Activated T-helper 2 cell treated with anti-CD3 and anti-CD28 coated beads, Interferon-gamma antibody, Interleukin-2, Interleukin-4, amounts not matched to agents 10 μg/mL and 5 μg/mL and 100 μg/mL, durations not matched to agents 14 hours and 24 hours and 36 hours (primary cell): ENCODE results near the gene CAMK2B. TPM values are rescaled to one million over a fixed set of nuclear protein-coding genes. Genes with fewer than 3 reads are reported as not detected.

Source experiments
- DNase-seq: peaks from one replicate; pipeline ENCODE4 v3.0.0; 2021; ENCODE audit warnings: low spot score
- H3K27ac Mint-ChIP-seq: one replicate; pipeline ENCODE4 v1.8.0; 2021; ENCODE audit warnings: mixed read lengths
- H3K27me3 Mint-ChIP-seq: one replicate; pipeline ENCODE4 v1.8.0; 2021; ENCODE audit warnings: low read depth, mixed read lengths
- H3K36me3 Mint-ChIP-seq: one replicate; pipeline ENCODE4 v1.8.0; 2021; ENCODE audit warnings: low read depth, mixed read lengths
- H3K4me1 Mint-ChIP-seq: one replicate; pipeline ENCODE4 v1.8.0; 2021; ENCODE audit warnings: low read depth, mixed read lengths
- H3K4me3 Mint-ChIP-seq: one replicate; pipeline ENCODE4 v1.8.0; 2021; ENCODE audit warnings: low read depth, mild to moderate bottlenecking, moderate library complexity, mixed read lengths
- H3K9me3 Mint-ChIP-seq: one replicate; pipeline ENCODE4 v1.8.0; 2021; ENCODE audit warnings: mixed read lengths
- intact Hi-C: fragments of 100-400 bp; cut with micrococcal nuclease; formaldehyde crosslinking; loops from one replicate; pipeline ENCODE4 v1.15.1; 2023
- total RNA-seq: library from RNA; stranded (reverse); gene quantifications from 2 replicates; pipeline ENCODE4 v1.2.3, GENCODE V29; 2022

CAMK2B gene
- total RNA-seq, 1 donor from 2014 or later: 1.9 TPM

GRCh38 chr7:44257618-44258422, 67.6 kb downstream of the CAMK2B start:
- no peaks in the 10 kb centered on the region for H3K36me3 Mint-ChIP-seq
- H3K27me3 Mint-ChIP-seq: no peaks in the 10 kb centered on the region
- H3K27ac Mint-ChIP-seq: peak overlapping the region; percentile 61
- peak; percentile 64 for DNase-seq
- peak overlapping the region; percentile 9 for H3K4me3 Mint-ChIP-seq
- peaks cover 5% of the 10 kb centered on the region for H3K9me3 Mint-ChIP-seq
- H3K4me1 Mint-ChIP-seq: peaks cover 30% of the 10 kb centered on the region
- intact Hi-C loops: loop anchor here (1.0 to 5.0 kb wide), 4 partner anchors 17 to 323 kb away; partner anchors contain the start of gene POLM

DNA sequence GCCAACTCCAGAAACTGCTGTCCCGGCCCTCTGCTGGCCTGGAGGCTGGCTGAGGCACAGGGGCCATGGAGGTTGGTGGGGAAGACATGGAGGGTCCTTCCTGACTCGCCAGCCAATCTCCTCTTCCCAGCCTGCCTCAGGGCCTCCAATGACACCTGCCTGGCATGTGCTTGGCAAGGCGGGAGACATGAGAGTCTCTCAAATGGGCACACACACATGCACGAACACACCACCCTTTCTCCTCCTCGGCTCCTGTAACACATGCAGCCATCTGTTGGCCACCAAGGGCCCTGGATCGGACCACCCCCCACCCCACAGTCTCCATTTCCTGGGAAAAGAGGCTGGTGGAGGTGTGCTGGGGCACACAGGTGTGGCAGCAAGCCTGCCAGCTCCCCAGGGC, 68.2 kb downstream of the CAMK2B start:
- Mint-ChIP-seq H3K9me3 (peaks cover 5% of the 10 kb centered on the region), H3K36me3 (no peaks in the 10 kb centered on the region), H3K4me3 (no peak overlapping the region), H3K4me1 (peaks cover 30% of the 10 kb centered on the region), H3K27me3 (no peaks in the 10 kb centered on the region), H3K27ac (peak overlapping the region; percentile 61)
- DNase-seq: no peak
- intact Hi-C loops: loop anchor here (5.0 kb wide), 1 partner anchor 205 kb away; no protein-coding TSS in a partner anchor

DNA sequence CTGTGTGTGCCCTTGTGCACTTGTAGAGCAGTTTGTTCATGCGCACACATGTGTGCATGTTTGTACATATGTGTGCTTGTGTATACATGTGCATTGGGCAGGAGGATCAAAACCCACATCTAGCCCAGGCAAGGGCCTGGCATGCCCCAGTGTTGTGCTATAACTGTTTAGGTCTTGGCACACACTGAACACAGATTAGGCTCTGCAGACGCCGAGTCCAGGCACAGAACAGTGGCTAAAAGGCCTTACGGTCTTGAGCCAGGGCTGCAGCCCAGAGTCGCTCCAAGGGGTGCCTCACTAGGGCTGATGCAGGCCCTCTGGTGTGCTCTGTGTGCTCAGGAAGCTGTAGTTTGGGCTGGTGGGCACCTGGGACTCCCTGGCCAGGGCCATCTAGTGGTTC, 68.9 kb downstream of the CAMK2B start:
- Mint-ChIP-seq H3K4me3 (no peak overlapping the region), H3K4me1 (peaks cover 30% of the 10 kb centered on the region), H3K9me3 (peaks cover 5% of the 10 kb centered on the region), H3K36me3 (no peaks in the 10 kb centered on the region), H3K27me3 (no peaks in the 10 kb centered on the region), H3K27ac (no peak overlapping the region)
- intact Hi-C loops: loop anchor here (5.0 kb wide), 1 partner anchor 206 kb away; no protein-coding TSS in a partner anchor
- no peak for DNase-seq

- no peak for DNase-seq
- H3K4me1 Mint-ChIP-seq: no peaks in the 10 kb centered on the region
- intact Hi-C loops: no loop called here
- no peaks in the 10 kb centered on the region for H3K36me3 Mint-ChIP-seq
- H3K9me3 Mint-ChIP-seq: peaks cover 5% of the 10 kb centered on the region
- no peak overlapping the region for H3K4me3 Mint-ChIP-seq
- H3K27me3 Mint-ChIP-seq: no peaks in the 10 kb centered on the region
- no peak overlapping the region for H3K27ac Mint-ChIP-seq
These were observed 73.5 kb downstream of the CAMK2B start for GRCh38 chr7:44251881-44252280.

GRCh38 chr7:44251269-44251668, 74.1 kb downstream of the CAMK2B start:
- Mint-ChIP-seq H3K27me3 (no peaks in the 10 kb centered on the region), H3K36me3 (no peaks in the 10 kb centered on the region), H3K4me1 (no peaks in the 10 kb centered on the region), H3K9me3 (peaks cover 5% of the 10 kb centered on the region), H3K4me3 (no peak overlapping the region), H3K27ac (no peak overlapping the region)
- DNase-seq: no peak
- intact Hi-C loops: no loop called here

DNA sequence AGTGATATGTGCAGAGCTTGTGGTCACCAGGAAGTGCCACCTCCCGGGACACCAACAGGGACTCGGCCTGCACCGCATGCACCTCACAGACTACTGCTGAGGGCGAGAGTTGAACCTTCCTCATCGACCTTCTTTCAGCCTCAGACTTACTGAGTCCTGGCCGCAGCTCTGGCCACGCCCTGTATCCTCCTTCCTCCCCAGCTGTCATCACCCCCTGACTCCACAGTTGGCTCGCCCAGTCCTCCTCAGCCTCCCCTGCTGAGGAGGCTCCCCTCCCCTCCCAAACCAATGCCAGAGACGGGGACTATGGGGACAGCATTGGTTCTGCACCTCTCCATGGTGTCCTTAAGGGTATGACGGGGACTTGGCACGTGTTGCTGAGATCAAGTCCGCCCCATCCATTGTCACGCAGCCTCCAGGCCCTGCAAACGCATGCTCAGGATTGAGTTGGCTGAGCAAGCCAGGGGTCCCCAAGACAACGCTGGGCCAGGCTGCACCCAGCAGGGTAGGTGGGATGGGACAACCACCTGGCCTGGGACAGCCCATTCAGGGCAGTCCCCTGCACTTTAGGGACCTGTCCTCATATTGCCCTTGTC, 75.7 kb downstream of the CAMK2B start:
- Mint-ChIP-seq H3K4me1 (no peaks in the 10 kb centered on the region), H3K27ac (no peak overlapping the region), H3K36me3 (no peaks in the 10 kb centered on the region), H3K27me3 (no peaks in the 10 kb centered on the region), H3K4me3 (no peak overlapping the region), H3K9me3 (peaks cover 2% of the 10 kb centered on the region)
- intact Hi-C loops: no loop called here
- DNase-seq: no peak

DNA sequence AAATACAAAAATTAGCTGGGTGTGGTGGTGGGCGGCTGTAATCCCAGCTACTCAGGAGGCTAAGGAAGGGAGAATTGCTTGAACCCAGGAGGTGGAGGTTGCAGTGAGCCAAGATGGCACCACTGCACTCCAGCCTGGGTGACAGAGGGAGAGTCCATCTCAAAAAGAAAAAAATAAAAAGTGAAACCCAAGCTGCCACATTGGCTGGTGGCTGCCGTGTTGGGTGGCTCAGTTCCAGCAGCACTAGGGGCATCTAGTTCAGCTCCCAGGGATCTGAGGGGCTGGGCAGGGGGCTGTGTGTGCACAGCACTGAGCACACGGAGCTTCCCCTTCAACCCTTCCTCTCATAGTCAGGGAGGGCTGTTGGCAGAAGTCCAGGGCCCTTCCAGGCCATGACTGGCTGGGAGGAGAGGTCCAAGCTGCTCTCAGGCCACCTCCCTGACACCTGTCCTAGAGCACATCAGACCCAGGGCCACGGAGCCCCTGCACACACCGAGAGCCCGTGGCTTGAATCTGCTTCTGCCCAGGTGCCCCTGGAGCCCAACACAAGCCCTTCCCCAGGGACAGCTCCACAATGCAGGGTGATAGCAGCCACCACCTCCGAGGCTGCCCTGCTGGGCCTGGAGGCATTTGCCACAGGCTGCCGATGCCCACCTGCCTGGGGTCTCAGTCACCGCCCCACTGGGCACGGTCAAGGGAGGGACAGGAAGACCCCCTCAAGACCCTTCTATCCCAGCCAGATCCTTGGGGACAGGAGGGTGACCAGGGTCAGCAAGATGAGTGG, 77.3 kb downstream of the CAMK2B start:
- Mint-ChIP-seq H3K27ac (no peak overlapping the region), H3K27me3 (no peaks in the 10 kb centered on the region), H3K4me3 (no peak overlapping the region), H3K9me3 (no peaks in the 10 kb centered on the region), H3K4me1 (no peaks in the 10 kb centered on the region), H3K36me3 (no peaks in the 10 kb centered on the region)
- intact Hi-C loops: no loop called here
- DNase-seq: no peak

GRCh38 chr7:44246396-44247113, 78.8 kb downstream of the CAMK2B start:
- Mint-ChIP-seq H3K27ac (no peak overlapping the region), H3K4me3 (no peak overlapping the region), H3K36me3 (no peaks in the 10 kb centered on the region), H3K9me3 (no peaks in the 10 kb centered on the region), H3K4me1 (no peaks in the 10 kb centered on the region), H3K27me3 (no peaks in the 10 kb centered on the region)
- no peak for DNase-seq
- intact Hi-C loops: no loop called here

GRCh38 chr7:44244282-44244681, 81.1 kb downstream of the CAMK2B start:
- Mint-ChIP-seq H3K36me3 (no peaks in the 10 kb centered on the region), H3K27me3 (no peaks in the 10 kb centered on the region), H3K27ac (no peak overlapping the region), H3K9me3 (no peaks in the 10 kb centered on the region), H3K4me1 (peaks cover 4% of the 10 kb centered on the region), H3K4me3 (no peak overlapping the region)
- peak; percentile 14 for DNase-seq
- intact Hi-C loops: no loop called here

DNA sequence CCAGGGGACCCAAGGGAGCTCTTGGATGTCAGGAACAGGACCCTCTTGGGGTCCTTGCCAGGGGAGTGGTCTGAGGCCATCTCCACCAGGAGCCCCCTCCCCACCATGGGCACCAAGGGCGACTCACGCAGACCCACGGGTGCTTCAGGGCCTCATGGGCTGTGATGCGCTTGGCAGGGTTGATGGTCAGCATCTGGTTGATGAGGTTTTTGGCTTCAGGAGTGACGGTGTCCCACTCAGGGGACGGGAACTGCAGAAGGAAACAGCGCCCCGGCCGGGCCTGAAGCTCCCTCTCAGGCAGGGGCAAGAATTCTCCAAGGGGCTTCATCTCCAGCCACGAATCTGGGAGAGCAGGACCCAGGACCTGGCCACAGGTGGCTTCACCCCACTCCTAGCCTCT, 83.3 kb downstream of the CAMK2B start:
- intact Hi-C loops: no loop called here
- peaks cover 4% of the 10 kb centered on the region for H3K4me1 Mint-ChIP-seq
- no peak overlapping the region for H3K27ac Mint-ChIP-seq
- no peak for DNase-seq
- H3K36me3 Mint-ChIP-seq: no peaks in the 10 kb centered on the region
- no peaks in the 10 kb centered on the region for H3K27me3 Mint-ChIP-seq
- no peak overlapping the region for H3K4me3 Mint-ChIP-seq
- no peaks in the 10 kb centered on the region for H3K9me3 Mint-ChIP-seq

GRCh38 chr7:44240983-44241510, 84.3 kb downstream of the CAMK2B start:
- no peak overlapping the region for H3K4me3 Mint-ChIP-seq
- H3K9me3 Mint-ChIP-seq: no peaks in the 10 kb centered on the region
- DNase-seq: peak; percentile 54
- peaks cover 4% of the 10 kb centered on the region for H3K4me1 Mint-ChIP-seq
- no peaks in the 10 kb centered on the region for H3K27me3 Mint-ChIP-seq
- intact Hi-C loops: loop anchor here (1.0 kb wide), 4 partner anchors 17 to 324 kb away; no protein-coding TSS in a partner anchor
- H3K27ac Mint-ChIP-seq: no peak overlapping the region
- no peaks in the 10 kb centered on the region for H3K36me3 Mint-ChIP-seq

DNA sequence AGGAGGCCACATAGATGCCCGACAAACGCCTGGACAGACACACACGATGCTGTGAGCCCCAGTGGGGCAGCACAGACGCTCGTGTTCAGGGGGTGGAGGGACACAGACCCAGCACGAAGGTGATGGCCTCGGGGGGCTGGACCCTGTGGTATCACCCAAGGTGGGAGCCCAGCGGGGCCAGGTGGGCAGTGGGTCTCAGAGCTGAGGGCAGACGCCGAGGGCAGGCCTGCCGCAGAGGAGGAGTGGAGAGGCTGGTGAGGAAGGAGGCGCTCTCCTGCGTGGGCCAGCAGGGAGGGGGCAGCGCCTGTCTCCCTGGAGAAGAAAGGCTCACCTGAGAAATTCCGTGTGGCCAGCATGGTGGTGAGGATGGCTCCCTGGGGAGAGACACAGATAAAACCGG, 85.0 kb downstream of the CAMK2B start:
- peaks cover 4% of the 10 kb centered on the region for H3K4me1 Mint-ChIP-seq
- intact Hi-C loops: no loop called here
- H3K27me3 Mint-ChIP-seq: no peaks in the 10 kb centered on the region
- H3K4me3 Mint-ChIP-seq: no peak overlapping the region
- no peaks in the 10 kb centered on the region for H3K36me3 Mint-ChIP-seq
- DNase-seq: no peak
- no peaks in the 10 kb centered on the region for H3K9me3 Mint-ChIP-seq
- H3K27ac Mint-ChIP-seq: no peak overlapping the region
